ENCODE data around the gene ZBP1. TPM values are rescaled to one million over a fixed set of nuclear protein-coding genes. Genes with fewer than 3 reads are reported as not detected.

ZBP1 gene
- total RNA-seq, 6 experiments from 2014 or later: 0.14 to 0.75 (median 0.36) TPM; not detected in 2

DNA sequence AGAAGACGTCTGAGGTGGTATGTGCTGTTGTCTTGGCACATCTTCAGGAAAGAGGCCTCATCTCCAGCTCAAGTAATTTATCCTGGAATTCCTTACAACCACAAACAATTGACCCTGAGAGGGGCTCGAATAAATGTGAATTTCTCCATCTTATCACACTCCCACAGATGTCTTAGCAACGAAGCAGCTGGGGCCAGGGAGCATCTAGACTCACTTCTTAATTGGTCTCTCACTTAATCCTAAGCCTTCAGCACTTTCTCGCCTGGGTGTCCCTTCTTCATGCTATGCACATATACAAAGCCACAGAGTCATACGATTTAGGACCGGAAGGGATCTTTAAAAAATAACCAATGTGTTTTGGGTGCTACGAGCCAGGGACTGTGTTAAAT is 32.2 kb downstream of the ZBP1 start:
- TF ChIP-seq, protein P1, sequence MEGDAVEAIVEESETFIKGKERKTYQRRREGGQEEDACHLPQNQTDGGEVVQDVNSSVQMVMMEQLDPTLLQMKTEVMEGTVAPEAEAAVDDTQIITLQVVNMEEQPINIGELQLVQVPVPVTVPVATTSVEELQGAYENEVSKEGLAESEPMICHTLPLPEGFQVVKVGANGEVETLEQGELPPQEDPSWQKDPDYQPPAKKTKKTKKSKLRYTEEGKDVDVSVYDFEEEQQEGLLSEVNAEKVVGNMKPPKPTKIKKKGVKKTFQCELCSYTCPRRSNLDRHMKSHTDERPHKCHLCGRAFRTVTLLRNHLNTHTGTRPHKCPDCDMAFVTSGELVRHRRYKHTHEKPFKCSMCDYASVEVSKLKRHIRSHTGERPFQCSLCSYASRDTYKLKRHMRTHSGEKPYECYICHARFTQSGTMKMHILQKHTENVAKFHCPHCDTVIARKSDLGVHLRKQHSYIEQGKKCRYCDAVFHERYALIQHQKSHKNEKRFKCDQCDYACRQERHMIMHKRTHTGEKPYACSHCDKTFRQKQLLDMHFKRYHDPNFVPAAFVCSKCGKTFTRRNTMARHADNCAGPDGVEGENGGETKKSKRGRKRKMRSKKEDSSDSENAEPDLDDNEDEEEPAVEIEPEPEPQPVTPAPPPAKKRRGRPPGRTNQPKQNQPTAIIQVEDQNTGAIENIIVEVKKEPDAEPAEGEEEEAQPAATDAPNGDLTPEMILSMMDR (IDR thresholded peaks at IDR 0.05): no peak
- TF ChIP-seq POLR2A (IDR thresholded peaks at IDR 0.05): no peak
- DNase-seq (no peak), ATAC-seq (no peak)
- Histone ChIP-seq H3K4me3 (no peak overlapping the region), H3K27ac (peak overlapping the region; percentile 65 to 98 (median 96)), H3K4me1 (peaks cover 0 to 74% (median 33%) of the 10 kb centered on the region in 4 donors), H3K9me3 (no peaks in the 10 kb centered on the region), H3K36me3 (no peaks in the 10 kb centered on the region), H3K27me3 (no peaks in the 10 kb centered on the region)
- intact Hi-C loops (cut with DNase I): loop anchor here in 1 of 2 donors (5.0 kb wide), 1 partner anchor 61 kb away; the partner anchor contains the start of gene CTCFL
- WGBS (ENCODE audit: insufficient coverage, low coverage, low lambda C conversion rate, missing lambda C conversion rate): 83% methylated on average over 6 of the region's 7 CpGs

DNA sequence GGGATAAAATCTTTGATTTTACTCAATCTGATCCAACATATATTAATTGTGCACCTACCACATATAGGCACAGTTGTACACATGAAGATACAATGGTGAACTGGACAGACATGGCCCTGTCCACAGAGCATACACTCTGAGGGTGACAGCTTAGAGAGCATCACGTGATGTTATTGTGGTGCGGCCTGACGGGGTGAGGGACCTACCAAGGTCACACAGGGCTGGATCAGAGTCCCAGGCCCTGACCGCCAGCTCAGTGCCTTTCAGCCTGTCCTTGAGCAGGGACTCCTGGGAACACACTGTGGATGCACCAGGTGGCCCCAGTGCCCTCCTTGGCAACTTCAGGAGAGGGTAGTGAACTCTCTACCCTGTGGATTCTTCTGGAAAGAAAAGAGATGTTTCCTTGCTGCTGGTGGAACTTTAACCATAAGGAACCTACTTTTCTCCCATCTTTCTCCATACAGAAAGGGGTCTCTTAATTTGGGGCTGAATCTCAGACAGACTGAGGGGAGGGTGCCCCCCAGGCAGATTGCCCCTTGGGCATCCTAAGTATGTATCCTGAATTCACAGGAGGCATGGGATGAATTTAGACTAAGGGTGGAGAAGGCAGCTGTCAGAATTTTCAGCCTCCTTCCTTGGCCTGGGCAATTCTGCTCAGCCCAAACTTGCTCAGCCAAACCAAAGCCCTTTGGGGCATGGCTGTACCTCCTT is 32.8 kb downstream of the ZBP1 start:
- no peak overlapping the region for H3K4me3 ChIP-seq
- DNase-seq (peak; percentile 69 to 93 (median 91)), ATAC-seq (peak; percentile 47 to 74 (median 61))
- intact Hi-C loops (cut with DNase I): loop anchor here in 1 of 2 donors (5.0 kb wide), 1 partner anchor 60 kb away; the partner anchor contains the start of gene CTCFL
- TF ChIP-seq POLR2A (IDR thresholded peaks at IDR 0.05): no peak
- no peaks in the 10 kb centered on the region for H3K27me3 ChIP-seq
- H3K36me3 ChIP-seq: no peaks in the 10 kb centered on the region
- WGBS (ENCODE audit: insufficient coverage, low coverage, low lambda C conversion rate, missing lambda C conversion rate): no CpG with 5 or more reads among the region's 4 CpGs
- H3K27ac ChIP-seq: peak overlapping the region; percentile 65 to 98 (median 96)
- H3K9me3 ChIP-seq: no peaks in the 10 kb centered on the region
- peaks cover 0 to 72% (median 30%) of the 10 kb centered on the region in 4 donors for H3K4me1 ChIP-seq

DNA sequence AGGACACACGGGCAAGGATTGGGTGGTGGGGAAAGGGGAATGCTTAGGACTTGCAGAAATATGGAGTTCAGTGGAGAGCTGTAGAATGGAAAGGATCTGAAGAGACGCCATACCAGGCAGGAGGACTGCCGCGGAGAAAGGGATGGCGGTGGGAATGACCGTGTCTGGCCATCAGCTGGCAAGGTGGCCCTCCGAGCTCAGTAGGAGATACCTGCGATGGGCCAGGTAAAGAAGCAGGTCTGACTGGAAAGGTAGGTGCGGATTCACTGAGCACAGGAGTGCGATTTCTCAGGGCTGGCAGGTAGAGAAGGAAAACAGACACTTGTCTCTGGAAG is 33.3 kb downstream of the ZBP1 start:
- Histone ChIP-seq H3K4me3 (no peak overlapping the region), H3K9me3 (no peaks in the 10 kb centered on the region), H3K27ac (peak overlapping the region; percentile 65 to 98 (median 96)), H3K4me1 (peaks cover 0 to 73% (median 31%) of the 10 kb centered on the region in 4 donors), H3K36me3 (no peaks in the 10 kb centered on the region), H3K27me3 (no peaks in the 10 kb centered on the region)
- WGBS (ENCODE audit: insufficient coverage, low coverage, low lambda C conversion rate, missing lambda C conversion rate): 75% methylated on average over 6 of the region's 10 CpGs
- DNase-seq (no peak), ATAC-seq (no peak)
- intact Hi-C loops (cut with DNase I): loop anchor here in 1 of 2 donors (5.0 kb wide), 1 partner anchor 60 kb away; the partner anchor contains the start of gene CTCFL
- TF ChIP-seq, protein P1 (IDR thresholded peaks at IDR 0.05): no peak
- TF ChIP-seq POLR2A (IDR thresholded peaks at IDR 0.05): no peak

DNA sequence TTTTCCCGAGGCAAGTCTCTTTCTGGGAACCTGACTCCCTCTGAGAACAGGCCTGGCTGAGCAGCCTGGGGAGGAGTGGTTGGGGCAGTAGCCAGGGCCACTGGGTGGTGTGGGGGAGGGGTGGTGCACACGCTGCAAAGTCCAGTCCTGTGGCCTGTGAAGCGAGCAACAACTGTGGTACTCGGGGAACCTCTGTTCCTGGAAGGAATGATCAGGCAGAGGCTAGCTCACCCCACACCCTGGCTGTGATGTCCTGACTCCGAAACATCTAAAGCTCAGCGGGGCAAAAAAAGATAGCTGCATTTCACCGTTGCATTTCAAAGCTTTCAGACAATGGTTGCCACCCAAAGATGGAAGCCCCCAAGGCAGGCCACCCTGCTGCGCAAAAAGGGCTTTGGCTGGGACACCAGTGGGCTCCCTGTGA is 33.8 kb downstream of the ZBP1 start:
- WGBS (ENCODE audit: insufficient coverage, low coverage, low lambda C conversion rate, missing lambda C conversion rate): 36% methylated on average over 8 of the region's 8 CpGs
- intact Hi-C loops (cut with DNase I): loop anchor here in 1 of 2 donors (5.0 kb wide), 1 partner anchor 59 kb away; the partner anchor contains the start of gene CTCFL
- H3K4me1 ChIP-seq: peaks cover 0 to 74% (median 31%) of the 10 kb centered on the region in 4 donors
- TF ChIP-seq, protein P1 (IDR thresholded peaks at IDR 0.05): no peak
- TF ChIP-seq POLR2A (IDR thresholded peaks at IDR 0.05): peak; percentile 56
- H3K4me3 ChIP-seq: no peak overlapping the region
- H3K27me3 ChIP-seq: no peaks in the 10 kb centered on the region
- H3K9me3 ChIP-seq: no peaks in the 10 kb centered on the region
- ATAC-seq: peak; percentile 66 to 76 (median 74)
- H3K36me3 ChIP-seq: no peaks in the 10 kb centered on the region
- DNase-seq: peak; percentile 90 to 94 (median 93)
- peak overlapping the region; percentile 65 to 98 (median 96) for H3K27ac ChIP-seq

Data from right lobe of liver (tissue), 6 donors.